DOHH2 (cell line): ENCODE measurements around the gene SLC39A11.

Source experiments
- EZH2phosphoT487 ChIP-seq: fragments of 200-600 bp; sonication (generic); IDR thresholded peaks from 2 replicates; pipeline ENCODE4 v1.6.1; 2017; ENCODE audit warnings: borderline replicate concordance, mild to moderate bottlenecking, antibody characterized with exemption, low read length, moderate library complexity, mixed read lengths
- TF ChIP-seq, protein P1 (sequence below): fragments of 200-600 bp; sonication (generic); IDR thresholded peaks from one replicate; pipeline ENCODE4 v1.5.1; 2014; ENCODE audit warnings: antibody characterized with exemption, mild to moderate bottlenecking, low read depth, low read length; ENCODE audit not compliant: poor library complexity, severe bottlenecking

DNA sequence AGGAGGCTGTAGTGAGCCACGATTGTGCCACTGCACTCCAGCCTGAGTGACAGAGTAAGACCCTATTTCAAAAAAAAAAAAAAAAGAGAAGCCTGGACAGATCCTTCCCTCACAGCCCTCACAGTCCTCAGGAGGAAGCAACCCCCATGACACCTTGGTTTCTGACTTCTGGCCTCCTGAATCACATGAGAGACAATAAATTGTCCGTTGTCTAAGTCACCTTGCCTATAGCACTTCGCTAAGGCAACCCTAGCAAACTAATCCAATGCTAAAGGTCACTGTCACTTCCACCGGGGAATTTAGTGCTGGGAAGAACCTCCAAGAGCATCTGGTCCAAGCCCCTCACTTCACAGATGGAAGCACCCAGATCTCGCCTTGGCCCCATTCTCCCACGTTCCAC lies 18.9 kb upstream of the SLC39A11 start:
- TF ChIP-seq, protein P1, sequence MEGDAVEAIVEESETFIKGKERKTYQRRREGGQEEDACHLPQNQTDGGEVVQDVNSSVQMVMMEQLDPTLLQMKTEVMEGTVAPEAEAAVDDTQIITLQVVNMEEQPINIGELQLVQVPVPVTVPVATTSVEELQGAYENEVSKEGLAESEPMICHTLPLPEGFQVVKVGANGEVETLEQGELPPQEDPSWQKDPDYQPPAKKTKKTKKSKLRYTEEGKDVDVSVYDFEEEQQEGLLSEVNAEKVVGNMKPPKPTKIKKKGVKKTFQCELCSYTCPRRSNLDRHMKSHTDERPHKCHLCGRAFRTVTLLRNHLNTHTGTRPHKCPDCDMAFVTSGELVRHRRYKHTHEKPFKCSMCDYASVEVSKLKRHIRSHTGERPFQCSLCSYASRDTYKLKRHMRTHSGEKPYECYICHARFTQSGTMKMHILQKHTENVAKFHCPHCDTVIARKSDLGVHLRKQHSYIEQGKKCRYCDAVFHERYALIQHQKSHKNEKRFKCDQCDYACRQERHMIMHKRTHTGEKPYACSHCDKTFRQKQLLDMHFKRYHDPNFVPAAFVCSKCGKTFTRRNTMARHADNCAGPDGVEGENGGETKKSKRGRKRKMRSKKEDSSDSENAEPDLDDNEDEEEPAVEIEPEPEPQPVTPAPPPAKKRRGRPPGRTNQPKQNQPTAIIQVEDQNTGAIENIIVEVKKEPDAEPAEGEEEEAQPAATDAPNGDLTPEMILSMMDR = no peak
- no peak for TF ChIP-seq EZH2phosphoT487
